Gastrocnemius medialis (tissue), 4 donors: ENCODE results near the gene TSPAN15.

Experiments used
- POLR2A ChIP-seq, 2 donors: fragments of 450-650 bp; IDR thresholded peaks; one replicate each; pipeline ENCODE4 v1.6.1; 2017; ENCODE audit warnings: antibody characterized with exemption in 2 of 2, mild to moderate bottlenecking in 2 of 2, moderate library complexity in 2 of 2
- TF ChIP-seq, protein P1 (sequence below), 5 experiments: fragments of 450-650 bp in 3 of 5; fragments of 200-600 bp in 2 of 5; sonication (generic) in 2 of 5; IDR thresholded peaks in 4 of 5; conservative IDR thresholded peaks in 1 of 5; 1 replicate in 4 of 5; 2 replicates in 1 of 5; pipeline ENCODE4 v1.5.1; 2016 to 2019; ENCODE audit warnings: antibody characterized with exemption in 5 of 5, mild to moderate bottlenecking in 3 of 5, moderate library complexity in 3 of 5

DNA sequence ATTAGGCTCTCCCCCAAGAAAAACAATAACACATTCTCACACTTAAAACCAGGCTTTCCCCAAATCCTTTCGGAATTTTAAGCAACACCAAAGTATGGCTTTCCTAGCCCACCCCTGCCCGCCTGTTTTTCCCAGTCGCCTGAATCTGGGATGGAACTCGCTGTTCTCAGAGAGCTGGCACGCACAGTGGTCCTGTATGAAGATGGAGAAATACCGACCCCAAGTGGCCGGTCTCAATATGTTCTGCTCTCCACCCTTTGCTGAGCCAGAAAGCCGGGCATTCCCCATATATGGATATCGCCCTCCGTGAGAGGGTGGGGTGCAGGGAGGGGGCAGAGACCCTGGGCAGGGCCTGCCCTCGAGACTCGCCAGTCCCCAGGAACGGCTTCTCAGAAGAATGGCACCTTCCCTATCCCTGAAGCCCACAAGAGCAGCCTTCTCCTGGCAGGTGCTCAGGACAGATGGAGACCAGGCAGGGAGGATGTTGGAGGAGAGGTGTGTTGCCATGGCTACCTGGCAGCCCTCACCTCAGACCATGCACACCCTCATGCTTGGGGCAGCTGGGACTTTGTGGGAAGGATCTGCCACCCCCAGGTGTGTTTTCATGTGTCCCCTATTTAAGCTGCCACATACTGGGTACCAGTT lies 37.9 kb upstream of the TSPAN15 start:
- TF ChIP-seq, protein P1, sequence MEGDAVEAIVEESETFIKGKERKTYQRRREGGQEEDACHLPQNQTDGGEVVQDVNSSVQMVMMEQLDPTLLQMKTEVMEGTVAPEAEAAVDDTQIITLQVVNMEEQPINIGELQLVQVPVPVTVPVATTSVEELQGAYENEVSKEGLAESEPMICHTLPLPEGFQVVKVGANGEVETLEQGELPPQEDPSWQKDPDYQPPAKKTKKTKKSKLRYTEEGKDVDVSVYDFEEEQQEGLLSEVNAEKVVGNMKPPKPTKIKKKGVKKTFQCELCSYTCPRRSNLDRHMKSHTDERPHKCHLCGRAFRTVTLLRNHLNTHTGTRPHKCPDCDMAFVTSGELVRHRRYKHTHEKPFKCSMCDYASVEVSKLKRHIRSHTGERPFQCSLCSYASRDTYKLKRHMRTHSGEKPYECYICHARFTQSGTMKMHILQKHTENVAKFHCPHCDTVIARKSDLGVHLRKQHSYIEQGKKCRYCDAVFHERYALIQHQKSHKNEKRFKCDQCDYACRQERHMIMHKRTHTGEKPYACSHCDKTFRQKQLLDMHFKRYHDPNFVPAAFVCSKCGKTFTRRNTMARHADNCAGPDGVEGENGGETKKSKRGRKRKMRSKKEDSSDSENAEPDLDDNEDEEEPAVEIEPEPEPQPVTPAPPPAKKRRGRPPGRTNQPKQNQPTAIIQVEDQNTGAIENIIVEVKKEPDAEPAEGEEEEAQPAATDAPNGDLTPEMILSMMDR (IDR thresholded peaks at IDR 0.05 in 4 of 5, conservative IDR thresholded peaks at IDR 0.05 in 1 of 5), result peak; percentile 32 to 70 (median 54)
- no peak for TF ChIP-seq POLR2A (IDR thresholded peaks at IDR 0.05)
